Activated naive CD4-positive, alpha-beta T cell treated with anti-CD3 and anti-CD28 coated beads, Interleukin-2, amount 50 U/mL, for 72 hours (primary cell): ENCODE results near the gene AMH. TPM values are rescaled to one million over a fixed set of nuclear protein-coding genes. Genes with fewer than 3 reads are reported as not detected.
"Not testable (repeated sequence)": the region's sequence is repeated elsewhere in the genome, so short reads cannot be mapped to it uniquely, and the experiment has no call there.

Experiments used
- ATAC-seq, 2 donors: fragments of 150-1000 bp; cut with Tn5 transposase; 2 replicates each; pipeline ENCODE4 v1.10.0; 2021; ENCODE audit warnings: mild to moderate bottlenecking in 2 of 2, moderate library complexity in 2 of 2
- DNase-seq, 2 donors: peaks; one replicate each; pipeline ENCODE4 v3.0.0; 2021 to 2022; ENCODE audit warnings: low spot score in 2 of 2
- H3K27ac Mint-ChIP-seq, 2 donors: one replicate each; pipeline ENCODE4 v1.8.0; 2022; ENCODE audit warnings: mild to moderate bottlenecking in 2 of 2, mixed read lengths in 2 of 2
- H3K36me3 Mint-ChIP-seq, 2 donors: one replicate each; pipeline ENCODE4 v1.8.0; 2022; ENCODE audit warnings: mixed read lengths in 2 of 2
- H3K9me3 Mint-ChIP-seq, 2 donors: one replicate each; pipeline ENCODE4 v1.8.0; 2022; ENCODE audit warnings: mixed read lengths in 2 of 2
- total RNA-seq, 2 donors: library from RNA; stranded (reverse); gene quantifications; one replicate each; pipeline ENCODE4 v1.2.3, GENCODE V29; 2022

Gene AMH
- total RNA-seq, 2 donors from 2014 or later, result 1.9 to 2.9 TPM

- ATAC-seq, result peak in 1 of 2 donors; percentile 24
- H3K27ac Mint-ChIP-seq, result peak overlapping the region in 1 of 2 donors; percentile 39
- H3K36me3 Mint-ChIP-seq, H3K9me3 Mint-ChIP-seq, DNase-seq: not testable (repeated sequence)
Observed at GRCh38 chr19:2281265-2282061, 32.3 kb downstream of the AMH start.

DNA sequence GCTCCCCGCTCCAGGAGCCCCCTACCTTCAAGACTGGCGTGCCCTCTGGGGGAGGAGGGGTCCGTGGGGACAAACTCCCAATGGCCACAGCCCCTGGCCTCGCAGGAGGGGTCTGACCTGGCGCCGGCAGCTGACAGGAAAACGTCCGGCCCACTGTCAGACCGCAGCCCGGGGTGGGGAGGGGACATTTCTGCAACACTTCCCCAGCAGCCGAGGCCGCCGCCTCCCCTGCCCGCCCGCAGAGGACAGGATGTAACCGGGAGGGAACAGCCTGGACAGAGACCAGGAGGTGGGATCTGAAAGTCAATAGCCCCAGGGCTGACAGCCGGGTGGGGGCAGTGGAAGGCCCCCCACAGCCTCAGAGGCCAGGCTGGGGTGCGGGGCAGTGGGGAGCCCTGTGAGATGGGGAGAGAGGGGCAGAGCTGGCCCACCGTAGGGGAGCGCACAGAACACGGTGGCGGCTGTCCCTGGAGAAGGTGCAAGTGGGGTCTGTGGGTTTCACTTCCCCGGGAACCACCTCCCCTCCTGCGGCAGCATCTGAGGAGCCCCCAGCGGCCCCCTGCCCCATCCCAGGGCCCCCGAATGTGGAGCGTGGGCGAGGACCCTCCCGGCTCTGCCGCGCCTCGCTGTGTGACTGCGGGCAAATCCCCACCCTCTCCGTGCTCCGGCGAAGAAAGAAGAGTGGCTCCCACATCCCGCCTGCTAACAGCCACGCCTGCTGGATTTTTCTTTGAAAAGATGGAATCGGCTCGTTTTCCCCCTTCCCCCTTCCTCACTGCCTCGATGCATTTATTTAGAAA is 33.1 kb downstream of the AMH start, which contains the start of gene PEAK3:
TSS of gene PEAK3 (minus strand) at position 114 of the 800 bp plus-strand sequence. CDS start 1,244 bp downstream, outside the sequence.
- H3K9me3 Mint-ChIP-seq, result no peaks in the 10 kb centered on the region
- peak within 1 kb of the TSS; percentile 22 to 39 for H3K27ac Mint-ChIP-seq
- no peaks in the 10 kb centered on the region for H3K36me3 Mint-ChIP-seq
- DNase-seq (no peak), ATAC-seq (peak; percentile 18 to 69)

DNA sequence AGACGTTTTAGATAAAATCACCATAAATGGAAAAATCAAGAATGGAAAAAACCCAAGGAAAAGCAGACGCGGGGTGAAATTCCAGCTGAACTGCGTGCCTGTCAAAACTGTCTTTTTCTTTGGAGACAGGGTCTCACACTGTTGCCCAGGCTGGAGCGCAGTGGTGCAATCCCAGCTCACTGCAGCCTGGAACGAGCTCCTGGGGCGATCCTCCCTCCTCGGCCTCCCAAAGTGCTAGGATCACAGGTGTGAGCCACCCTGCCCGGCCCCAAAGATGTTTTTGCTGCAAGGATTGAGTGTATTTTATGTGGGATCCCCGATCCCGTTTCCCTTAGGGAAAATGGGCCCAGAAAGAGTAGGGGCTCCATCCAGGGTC is 33.7 kb downstream of the AMH start:
- peak overlapping the region; percentile 22 to 39 for H3K27ac Mint-ChIP-seq
- no peaks in the 10 kb centered on the region for H3K9me3 Mint-ChIP-seq
- H3K36me3 Mint-ChIP-seq, result no peaks in the 10 kb centered on the region
- no peak for DNase-seq
- no peak for ATAC-seq

GRCh38 chr19:2283835-2284507 is 34.8 kb downstream of the AMH start:
- Mint-ChIP-seq H3K36me3 (no peaks in the 10 kb centered on the region), H3K9me3 (no peaks in the 10 kb centered on the region), H3K27ac (no peak overlapping the region)
- no peak for DNase-seq
- no peak for ATAC-seq

GRCh38 chr19:2286402-2287140 is 37.4 kb downstream of the AMH start:
- ATAC-seq, result no peak

GRCh38 chr19:2287585-2288337 is 38.6 kb downstream of the AMH start:
- ATAC-seq (no peak), DNase-seq (no peak)
- peak overlapping the region in 1 of 2 donors; percentile 68 for H3K27ac Mint-ChIP-seq
- no peaks in the 10 kb centered on the region for H3K9me3 Mint-ChIP-seq
- no peaks in the 10 kb centered on the region for H3K36me3 Mint-ChIP-seq

More at GRCh38 chr19:2286402-2287140, 37.4 kb downstream of the AMH start:
- H3K9me3 Mint-ChIP-seq, result no peaks in the 10 kb centered on the region
- no peaks in the 10 kb centered on the region for H3K36me3 Mint-ChIP-seq
- H3K27ac Mint-ChIP-seq, result no peak overlapping the region
- no peak for DNase-seq

DNA sequence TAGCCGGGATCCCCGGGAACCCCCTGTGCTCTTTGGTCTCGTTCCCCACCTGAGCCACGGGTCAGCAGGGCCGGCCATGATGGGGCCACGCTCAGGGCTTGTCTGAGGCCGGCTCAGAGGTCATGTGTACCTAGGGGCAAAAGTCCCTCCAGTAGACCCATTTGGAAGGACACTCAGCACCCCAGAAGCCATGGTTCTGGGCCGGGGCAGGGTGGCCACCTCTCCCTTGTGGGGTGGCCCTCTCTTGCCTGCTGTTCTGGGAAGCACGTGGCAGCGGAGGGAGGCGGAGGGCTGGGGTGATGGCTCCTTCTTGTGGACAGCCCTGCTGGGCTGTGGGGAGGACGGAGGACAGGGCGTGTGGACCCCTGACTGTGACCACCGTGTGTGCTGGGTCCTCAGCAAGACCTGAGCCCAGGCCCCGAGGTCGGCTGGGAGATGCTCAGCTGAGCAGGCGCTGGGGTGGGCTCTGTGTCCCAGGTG is 39.3 kb downstream of the AMH start:
- DNase-seq, result no peak
- Mint-ChIP-seq H3K9me3 (no peaks in the 10 kb centered on the region), H3K36me3 (no peaks in the 10 kb centered on the region), H3K27ac (peak overlapping the region; percentile 39 to 68)
- ATAC-seq, result peak in 1 of 2 donors; percentile 0

DNA sequence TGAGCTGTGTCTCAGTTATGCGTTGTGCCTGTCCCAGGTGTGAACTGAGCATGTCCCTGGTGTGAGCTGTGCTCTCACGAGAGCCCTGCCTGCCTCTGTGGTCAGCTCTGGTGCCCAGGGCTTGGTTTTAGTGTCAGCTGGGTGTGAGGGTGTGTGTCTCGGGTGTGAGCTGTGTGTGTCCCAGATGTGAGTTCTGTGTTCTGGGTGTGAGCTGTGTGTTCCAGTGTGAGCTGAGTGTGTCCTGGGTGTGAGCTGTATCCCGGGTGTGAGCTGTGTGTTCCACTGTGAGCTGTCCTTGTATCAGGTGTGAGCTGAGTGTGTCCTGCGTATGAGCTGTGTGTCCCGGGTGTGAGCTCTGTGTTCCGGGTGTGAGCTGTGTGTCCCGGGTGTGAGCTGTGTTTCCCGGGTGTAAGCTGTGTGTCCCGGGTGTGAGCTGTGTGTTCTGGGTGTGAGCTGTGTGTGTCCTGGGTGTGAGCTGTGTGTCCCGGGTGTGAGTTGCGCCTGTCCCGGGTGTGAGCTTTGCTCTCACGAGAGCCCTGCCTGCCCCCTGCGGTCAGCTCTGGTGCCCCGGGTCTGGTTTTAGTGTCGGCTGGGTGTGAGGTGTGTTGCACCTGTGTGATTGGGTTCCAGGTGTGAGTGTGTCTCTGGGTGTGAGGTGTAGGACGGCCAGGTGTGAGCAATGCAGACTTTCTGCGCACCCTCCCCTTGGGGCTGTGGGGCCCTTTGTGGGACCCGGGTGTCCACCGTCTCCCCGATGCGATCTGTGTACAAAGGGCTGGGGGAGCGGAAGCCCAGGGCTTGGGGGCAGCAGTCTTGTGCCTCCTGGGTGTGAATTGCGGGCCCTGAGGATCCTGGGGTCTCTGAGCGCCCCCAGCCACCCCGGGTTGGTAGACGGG is 39.9 kb downstream of the AMH start:
- Mint-ChIP-seq H3K36me3 (no peaks in the 10 kb centered on the region), H3K27ac (peak overlapping the region; percentile 68 to 87)
- ATAC-seq, result peak; percentile 8 to 9

GRCh38 chr19:2289714-2290435 is 40.8 kb downstream of the AMH start:
- no peaks in the 10 kb centered on the region for H3K9me3 Mint-ChIP-seq
- peak overlapping the region; percentile 68 to 87 for H3K27ac Mint-ChIP-seq
- H3K36me3 Mint-ChIP-seq, result no peaks in the 10 kb centered on the region
- ATAC-seq (peak; percentile 61 to 87), DNase-seq (peak in 1 of 2 donors; percentile 52)

More for the DNA sequence above, 39.9 kb downstream of the AMH start:
- no peak for DNase-seq
- no peaks in the 10 kb centered on the region for H3K9me3 Mint-ChIP-seq

- peak overlapping the region in 1 of 2 donors; percentile 68 for H3K27ac Mint-ChIP-seq
Observed at GRCh38 chr19:2290441-2291184, 41.5 kb downstream of the AMH start.

DNA sequence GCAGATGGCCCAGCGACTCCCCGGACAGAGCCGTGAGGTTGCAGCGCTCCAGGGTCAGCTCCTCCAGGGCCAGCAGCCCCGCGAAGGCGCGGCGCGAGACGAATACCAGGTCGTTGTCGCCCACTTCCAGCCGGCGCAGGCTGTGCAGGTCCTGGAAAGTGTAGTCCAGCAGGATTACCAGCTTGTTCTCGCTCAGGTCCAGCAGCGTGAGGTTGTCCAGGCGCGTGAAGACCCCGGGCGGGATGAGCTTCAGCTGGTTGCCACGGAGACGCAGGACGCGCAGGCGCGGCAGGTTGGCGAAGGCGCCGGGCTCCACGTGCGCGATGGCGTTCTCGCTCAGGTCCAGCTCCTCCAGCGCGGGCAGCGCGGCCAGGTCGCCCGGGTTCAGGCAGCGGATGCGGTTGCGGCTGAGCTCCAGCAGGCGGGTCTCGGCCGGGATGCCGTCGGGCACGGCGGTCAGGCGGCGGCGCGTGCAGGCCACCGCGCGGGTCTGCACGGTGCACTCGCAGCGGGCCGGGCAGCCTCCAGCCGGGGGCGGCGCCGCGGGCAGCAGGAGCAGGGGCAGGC is 42.1 kb downstream of the AMH start:
- Mint-ChIP-seq H3K9me3 (no peaks in the 10 kb centered on the region), H3K27ac (no peak overlapping the region), H3K36me3 (no peaks in the 10 kb centered on the region)
- DNase-seq, result no peak
- no peak for ATAC-seq

More at GRCh38 chr19:2290441-2291184, 41.5 kb downstream of the AMH start:
- H3K9me3 Mint-ChIP-seq, result no peaks in the 10 kb centered on the region
- DNase-seq (no peak), ATAC-seq (peak; percentile 2 to 29)
- no peaks in the 10 kb centered on the region for H3K36me3 Mint-ChIP-seq

GRCh38 chr19:2294687-2295335 is 45.7 kb downstream of the AMH start:
- H3K36me3 Mint-ChIP-seq, result no peaks in the 10 kb centered on the region
- H3K9me3 Mint-ChIP-seq, result no peaks in the 10 kb centered on the region
- DNase-seq (no peak), ATAC-seq (no peak)
- no peak overlapping the region for H3K27ac Mint-ChIP-seq

GRCh38 chr19:2296141-2296540 is 47.0 kb downstream of the AMH start:
- H3K36me3 Mint-ChIP-seq, result no peaks in the 10 kb centered on the region
- DNase-seq, result no peak
- ATAC-seq, result no peak
- H3K27ac Mint-ChIP-seq, result no peak overlapping the region
- no peaks in the 10 kb centered on the region for H3K9me3 Mint-ChIP-seq
